Measurements from ENCODE around the gene RGS8.
"Not testable (repeated sequence)": the region's sequence is repeated elsewhere in the genome, so short reads cannot be mapped to it uniquely, and the experiment has no call there.

RGS8 gene

GRCh38 chr1:182715531-182715930 lies 31.1 kb upstream of the RGS8 start:
- DNase-seq (ENCODE audit: low read depth in 1 of 2, low spot score in 1 of 2), result no peak
- in situ Hi-C loops (cut with HindIII; ENCODE audit: low pct_unique_long_range_greater_than_20kb, low sequenced_read_pairs), result no loop called here
- no peak for TF ChIP-seq JUND (IDR thresholded peaks at IDR 0.05; ENCODE audit: low read depth)

- no peak for DNase-seq (ENCODE audit: low read depth in 1 of 2, low spot score in 1 of 2)
- in situ Hi-C loops (cut with HindIII; ENCODE audit: low pct_unique_long_range_greater_than_20kb, low sequenced_read_pairs), result no loop called here
- no peak for TF ChIP-seq JUND (IDR thresholded peaks at IDR 0.05; ENCODE audit: low read depth)
Measured at GRCh38 chr1:182714546-182714945, 30.2 kb upstream of the RGS8 start.

DNA sequence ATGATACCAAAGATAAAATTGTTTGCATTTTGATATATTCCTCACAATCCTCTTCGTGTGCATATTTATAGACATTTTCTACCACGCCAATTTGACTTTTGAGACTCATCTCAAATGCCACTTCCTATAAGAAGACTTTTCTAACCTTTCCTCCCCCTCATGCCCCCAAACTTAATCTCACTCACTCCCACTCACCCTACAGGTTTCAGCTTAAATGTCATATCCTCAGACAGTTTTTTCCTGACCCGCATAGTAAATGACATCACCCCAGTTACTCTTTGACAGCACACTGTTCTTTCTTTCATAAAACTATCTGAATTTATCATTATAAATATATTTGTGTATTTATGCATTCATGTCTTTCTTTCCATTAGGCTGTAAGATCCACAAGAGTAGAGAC lies 29.6 kb upstream of the RGS8 start:
- DNase-seq (ENCODE audit: low read depth in 1 of 2, low spot score in 1 of 2), result no peak
- in situ Hi-C loops (cut with HindIII; ENCODE audit: low pct_unique_long_range_greater_than_20kb, low sequenced_read_pairs), result no loop called here
- no peak for TF ChIP-seq JUND (IDR thresholded peaks at IDR 0.05; ENCODE audit: low read depth)

DNA sequence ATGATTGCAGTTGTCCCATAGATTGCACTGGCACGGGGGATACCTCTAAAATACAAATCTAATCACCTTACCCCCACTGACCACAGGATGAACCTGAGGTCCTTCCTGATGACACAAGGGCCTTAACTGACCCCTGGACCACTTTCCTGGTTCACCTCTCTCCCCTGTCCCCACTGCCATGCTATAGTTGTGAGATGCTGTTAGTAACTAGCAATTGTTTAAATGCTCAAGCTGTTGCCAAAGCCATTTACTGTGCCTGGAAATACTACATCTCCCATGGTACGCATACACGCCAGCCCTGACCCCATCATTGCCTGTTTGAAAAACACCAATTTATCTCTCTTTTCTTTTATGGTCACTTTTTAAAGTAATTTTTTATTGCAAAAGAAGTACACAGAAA lies 29.1 kb upstream of the RGS8 start:
- no peak for TF ChIP-seq JUND (IDR thresholded peaks at IDR 0.05; ENCODE audit: low read depth)
- DNase-seq (ENCODE audit: low read depth in 1 of 2, low spot score in 1 of 2), result no peak
- in situ Hi-C loops (cut with HindIII; ENCODE audit: low pct_unique_long_range_greater_than_20kb, low sequenced_read_pairs), result no loop called here

GRCh38 chr1:182709855-182710254 lies 25.5 kb upstream of the RGS8 start:
- in situ Hi-C loops (cut with HindIII; ENCODE audit: low pct_unique_long_range_greater_than_20kb, low sequenced_read_pairs), result no loop called here
- no peak for TF ChIP-seq JUND (IDR thresholded peaks at IDR 0.05; ENCODE audit: low read depth)
- no peak for DNase-seq (ENCODE audit: low read depth in 1 of 2, low spot score in 1 of 2)

- in situ Hi-C loops (cut with HindIII; ENCODE audit: low pct_unique_long_range_greater_than_20kb, low sequenced_read_pairs), result no loop called here
- TF ChIP-seq JUND (IDR thresholded peaks at IDR 0.05; ENCODE audit: low read depth), result no peak
- DNase-seq (ENCODE audit: low read depth in 1 of 2, low spot score in 1 of 2), result no peak
Measured at GRCh38 chr1:182709225-182709764, 24.9 kb upstream of the RGS8 start.

GRCh38 chr1:182707122-182707521 lies 22.7 kb upstream of the RGS8 start:
- TF ChIP-seq JUND (IDR thresholded peaks at IDR 0.05; ENCODE audit: low read depth), result no peak
- no peak for DNase-seq (ENCODE audit: low read depth in 1 of 2, low spot score in 1 of 2)
- in situ Hi-C loops (cut with HindIII; ENCODE audit: low pct_unique_long_range_greater_than_20kb, low sequenced_read_pairs), result no loop called here

GRCh38 chr1:182704677-182705076 lies 20.3 kb upstream of the RGS8 start:
- in situ Hi-C loops (cut with HindIII; ENCODE audit: low pct_unique_long_range_greater_than_20kb, low sequenced_read_pairs), result no loop called here
- TF ChIP-seq JUND (IDR thresholded peaks at IDR 0.05; ENCODE audit: low read depth), result no peak
- DNase-seq (ENCODE audit: low read depth in 1 of 2, low spot score in 1 of 2), result no peak

- in situ Hi-C loops (cut with HindIII; ENCODE audit: low pct_unique_long_range_greater_than_20kb, low sequenced_read_pairs), result no loop called here
- no peak for TF ChIP-seq JUND (IDR thresholded peaks at IDR 0.05; ENCODE audit: low read depth)
- DNase-seq (ENCODE audit: low read depth in 1 of 2, low spot score in 1 of 2), result peak in 1 of 2 experiments; percentile 53
Measured at GRCh38 chr1:182703539-182703938, 19.2 kb upstream of the RGS8 start.

DNA sequence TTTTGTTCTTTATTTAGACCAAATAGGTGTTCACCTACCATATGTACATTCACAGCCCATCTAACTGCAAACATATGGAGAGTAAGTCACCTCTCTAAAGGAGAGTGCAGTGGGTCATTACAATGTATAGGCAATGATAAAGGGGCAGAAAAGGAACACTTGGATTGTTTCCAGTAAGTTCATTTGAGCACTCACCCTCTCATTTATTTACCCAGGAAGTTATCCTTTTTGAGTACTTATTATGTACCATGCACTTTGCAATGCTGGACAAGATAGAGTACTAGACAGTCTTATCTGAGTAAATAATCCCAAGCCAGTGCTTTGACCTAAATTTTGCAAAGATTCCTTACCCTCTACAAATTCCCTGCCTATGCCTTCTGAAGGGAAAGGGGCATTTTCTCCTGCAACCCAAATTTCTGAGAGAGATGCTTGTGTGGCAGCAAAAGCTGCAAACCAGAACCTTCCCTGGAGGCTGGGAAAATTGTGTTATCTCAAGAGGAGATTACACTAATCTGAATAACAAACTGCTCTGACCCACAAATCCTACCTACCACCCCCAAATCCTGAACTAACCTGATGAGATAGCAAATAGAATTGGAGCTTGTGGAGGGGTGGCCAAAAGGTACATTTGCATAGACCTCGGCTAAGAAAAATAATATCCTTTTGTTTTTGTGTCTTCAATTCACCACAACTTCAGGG lies 18.6 kb upstream of the RGS8 start:
- in situ Hi-C loops (cut with HindIII; ENCODE audit: low pct_unique_long_range_greater_than_20kb, low sequenced_read_pairs), result no loop called here
- no peak for TF ChIP-seq JUND (IDR thresholded peaks at IDR 0.05; ENCODE audit: low read depth)
- DNase-seq (ENCODE audit: low read depth in 1 of 2, low spot score in 1 of 2), result no peak

GRCh38 chr1:182700351-182700709 lies 15.9 kb upstream of the RGS8 start:
- DNase-seq (ENCODE audit: low read depth in 1 of 2, low spot score in 1 of 2), result no peak
- in situ Hi-C loops (cut with HindIII; ENCODE audit: low pct_unique_long_range_greater_than_20kb, low sequenced_read_pairs), result no loop called here
- TF ChIP-seq JUND (IDR thresholded peaks at IDR 0.05; ENCODE audit: low read depth), result no peak

DNA sequence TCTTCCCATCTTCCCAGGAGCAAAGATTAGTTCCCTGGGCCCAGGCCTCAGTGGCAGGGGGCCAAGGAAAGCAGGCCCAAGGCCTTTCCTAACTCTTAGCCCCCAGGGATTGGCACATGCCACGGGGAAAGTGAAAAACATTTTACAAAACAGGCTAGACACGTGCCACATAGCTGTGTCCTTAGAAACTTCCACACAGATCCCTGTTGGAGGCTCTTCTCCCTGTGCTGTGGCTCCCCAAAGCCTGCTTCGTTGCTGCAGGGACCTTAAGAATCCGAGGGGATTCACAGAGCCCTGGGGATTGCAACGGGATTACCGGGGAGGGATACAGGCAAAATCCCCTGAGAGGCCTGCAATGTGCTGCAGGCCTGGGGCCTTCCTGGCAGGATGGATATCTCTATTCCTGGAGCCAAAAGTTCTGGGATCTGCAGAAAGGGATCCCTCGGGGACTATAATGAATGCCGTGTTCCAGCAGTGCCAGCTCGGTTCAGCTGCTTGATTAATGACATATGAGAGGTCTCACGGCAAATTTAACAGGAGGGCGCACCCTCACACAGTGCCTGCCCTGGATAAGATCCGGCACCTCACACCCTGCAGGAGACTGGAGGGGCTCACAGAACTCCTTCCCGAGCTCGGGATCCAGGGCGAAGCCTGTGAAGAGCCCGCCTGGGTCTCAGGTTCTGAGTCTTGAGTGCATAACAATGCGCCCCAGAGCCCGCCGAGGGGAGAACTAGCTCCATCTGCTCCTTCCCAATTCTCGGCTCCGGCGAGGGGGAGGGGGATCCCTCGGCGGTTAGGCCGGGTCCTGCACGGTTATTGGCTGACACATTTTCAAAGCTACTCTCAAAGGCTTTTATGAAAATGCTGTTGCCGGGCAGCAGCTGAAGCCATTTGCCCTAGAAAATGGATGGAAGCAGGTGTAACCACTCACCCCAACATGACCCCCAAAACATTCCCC lies 15.3 kb upstream of the RGS8 start:
- in situ Hi-C loops (cut with HindIII; ENCODE audit: low pct_unique_long_range_greater_than_20kb, low sequenced_read_pairs), result no loop called here
- DNase-seq (ENCODE audit: low read depth in 1 of 2, low spot score in 1 of 2), result peak in 1 of 2 experiments; percentile 19
- TF ChIP-seq JUND (IDR thresholded peaks at IDR 0.05; ENCODE audit: low read depth), result no peak

DNA sequence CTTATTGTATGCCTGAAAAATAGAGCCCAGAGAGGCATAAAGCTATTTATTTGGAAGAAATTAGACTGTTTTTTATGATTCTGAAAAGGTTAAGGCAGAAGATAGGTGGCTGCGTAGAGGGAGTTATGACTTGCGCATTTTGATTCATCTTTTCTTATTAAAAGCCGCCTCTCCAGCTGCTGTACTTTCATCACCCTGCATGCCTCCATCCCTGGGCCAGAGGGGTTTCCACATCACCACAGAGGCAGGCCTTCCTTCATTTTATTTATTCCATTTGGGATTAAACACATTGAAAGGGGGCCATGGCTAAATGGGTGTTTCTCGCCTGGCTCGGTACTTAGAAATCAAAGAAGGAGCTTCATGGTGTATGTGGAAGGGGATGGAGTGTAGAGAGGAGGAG lies 14.6 kb upstream of the RGS8 start:
- DNase-seq (ENCODE audit: low read depth in 1 of 2, low spot score in 1 of 2), result no peak
- TF ChIP-seq JUND (IDR thresholded peaks at IDR 0.05; ENCODE audit: low read depth), result no peak
- in situ Hi-C loops (cut with HindIII; ENCODE audit: low pct_unique_long_range_greater_than_20kb, low sequenced_read_pairs), result no loop called here

DNA sequence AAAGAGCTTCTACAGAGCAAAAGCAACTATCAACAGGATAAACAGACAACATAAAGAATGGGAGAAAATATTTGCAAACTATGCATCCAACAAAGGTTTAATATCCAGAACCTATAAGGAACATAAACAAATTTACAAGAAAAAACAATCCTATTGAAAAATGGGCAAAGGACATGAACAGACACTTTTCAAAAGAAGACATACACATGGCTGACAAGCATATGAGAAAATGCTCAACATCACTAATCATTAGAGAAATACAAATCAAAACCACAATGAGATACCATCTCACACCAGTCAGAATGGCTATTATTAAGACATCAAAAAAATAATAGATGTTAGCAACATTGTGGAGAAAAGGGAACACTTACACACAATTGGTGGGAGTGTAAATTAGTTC lies 8.8 kb upstream of the RGS8 start:
- in situ Hi-C loops (cut with HindIII; ENCODE audit: low pct_unique_long_range_greater_than_20kb, low sequenced_read_pairs), result not testable (repeated sequence)

More for the DNA sequence above, 8.8 kb upstream of the RGS8 start:
- DNase-seq (ENCODE audit: low read depth in 1 of 2, low spot score in 1 of 2), result not testable (repeated sequence)

Measured in T47D (cell line).